ENCODE measurements around the gene LUZP2.

DNA sequence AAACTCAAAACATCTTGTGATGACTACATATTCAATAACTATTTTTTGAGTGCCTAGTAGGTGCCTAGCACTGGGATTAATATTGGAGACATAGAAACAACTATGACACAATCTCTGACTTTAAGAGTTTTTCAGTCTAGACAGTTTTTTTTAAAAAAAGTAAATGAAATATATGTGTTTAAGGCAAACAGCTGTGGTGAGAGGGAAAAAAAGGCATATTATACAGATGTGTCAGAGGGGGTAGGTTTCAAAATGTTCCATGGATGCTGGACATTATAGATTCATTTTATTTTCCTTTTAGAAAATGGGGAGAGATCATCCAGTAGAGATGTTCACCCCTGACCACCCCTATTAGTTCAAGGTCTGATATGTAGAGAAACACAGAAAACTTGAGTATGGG is 90.8 kb downstream of the LUZP2 start:
- TF ChIP-seq CTCF (IDR thresholded peaks at IDR 0.05) (no peak), POLR2A (IDR thresholded peaks at IDR 0.05) (no peak)
